Caco-2 (cell line): Measurements from ENCODE around the gene REEP3. TPM values are rescaled to one million over a fixed set of nuclear protein-coding genes. Genes with fewer than 3 reads are reported as not detected.

ENCODE experiments used
- Bru-seq: library from RNA; stranded (reverse); fragments of 400-500 nt; gene quantifications from one replicate; lab custom pipeline; 2021; lab: Mats Ljungman, UMichigan
- BruChase-seq, 2 experiments: library from RNA; stranded (reverse); fragments of 400-500 nt; gene quantifications; one replicate each; lab custom pipeline; 2021; lab: Mats Ljungman, UMichigan
- BruUV-seq: library from RNA; stranded (reverse); fragments of 400-500 nt; replicated peaks from 2 replicates; lab custom pipeline; 2021; lab: Mats Ljungman, UMichigan
- CTCF ChIA-PET: fragments of 300-600 bp; sonication (Branson Sonifier 250); formaldehyde crosslinking; loops from one replicate; lab custom pipeline; 2022; ENCODE audit warnings: antibody characterized with exemption; lab: Charles Lee
- POLR2A ChIA-PET: fragments of 300-600 bp; sonication (Branson Sonifier 250); formaldehyde crosslinking; loops from one replicate; lab custom pipeline; 2022; ENCODE audit warnings: antibody characterized with exemption; lab: Charles Lee
- DNase-seq, 2 experiments: peaks; one replicate each; pipeline versions ENCODE4 v3.0.0 to v3.0.0-alpha.2; 2020 to 2022
- H3K27me3 ChIP-seq: replicated peaks from 2 replicates; pipeline ENCODE4 v1.6.0; 2011; ENCODE audit warnings: low read length; ENCODE audit not compliant: control insufficient read depth, insufficient read depth
- H3K36me3 ChIP-seq: 2 replicates; pipeline ENCODE4 v1.5.1; 2011; ENCODE audit warnings: low read length; ENCODE audit not compliant: control insufficient read depth, insufficient read depth
- H3K4me1 ChIP-seq: fragments of 250-450 bp; sonication (Bioruptor Pico); 2 replicates; pipeline ENCODE4 v1.5.1; 2020; ENCODE audit warnings: mild to moderate bottlenecking
- H3K4me3 ChIP-seq: 2 replicates; pipeline ENCODE4 v1.5.1; 2011; ENCODE audit warnings: low read depth, mild to moderate bottlenecking, control low read depth, low read length
- H3K9me3 ChIP-seq: fragments of 250-450 bp; sonication (Bioruptor Pico); 2 replicates; pipeline ENCODE4 v1.5.1; 2020; ENCODE audit warnings: mild to moderate bottlenecking, moderate library complexity
- H3K27ac Mint-ChIP-seq: one replicate; pipeline ENCODE4 v1.8.0; 2022; ENCODE audit warnings: mixed read lengths; ENCODE audit not compliant: unreplicated experiment
- H3K27me3 Mint-ChIP-seq: one replicate; pipeline ENCODE4 v1.8.0; 2022; ENCODE audit warnings: mixed read lengths; ENCODE audit not compliant: insufficient read depth, unreplicated experiment
- H3K36me3 Mint-ChIP-seq: one replicate; pipeline ENCODE4 v1.8.0; 2022; ENCODE audit warnings: mild to moderate bottlenecking, mixed read lengths; ENCODE audit not compliant: insufficient read depth, unreplicated experiment
- H3K4me1 Mint-ChIP-seq: one replicate; pipeline ENCODE4 v1.8.0; 2022; ENCODE audit warnings: low read depth, mixed read lengths; ENCODE audit not compliant: unreplicated experiment
- H3K4me3 Mint-ChIP-seq: one replicate; pipeline ENCODE4 v1.8.0; 2022; ENCODE audit warnings: mild to moderate bottlenecking, moderate library complexity, mixed read lengths; ENCODE audit not compliant: unreplicated experiment
- H3K9me3 Mint-ChIP-seq: one replicate; pipeline ENCODE4 v1.8.0; 2022; ENCODE audit warnings: mixed read lengths; ENCODE audit not compliant: unreplicated experiment
- intact Hi-C: fragments of 100-400 bp; cut with micrococcal nuclease; formaldehyde crosslinking; loops from one replicate; pipeline ENCODE4 v1.10.0; 2022; ENCODE audit not compliant: unreplicated experiment
- long read RNA-seq: library from polyadenylated mRNA; stranded (forward); transcript quantifications from one replicate; pipeline ENCODE4 v2.0.0, GENCODE V29; 2022
- total RNA-seq: library from RNA; stranded (reverse); gene quantifications from 2 replicates; pipeline ENCODE4 v1.2.3, GENCODE V29; 2022
- TF ChIP-seq, protein P1 (sequence below), 2 experiments: fragments of 200-600 bp in 1 of 2; IDR thresholded peaks; 1 replicate in 1 of 2; 2 replicates in 1 of 2; pipeline versions ENCODE4 v1.5.1 to v1.8.0; 2011 to 2022; ENCODE audit warnings: antibody characterized with exemption in 1 of 2, control low read depth in 1 of 2, inconsistent platforms in 1 of 2, low read depth in 1 of 2, low read length in 1 of 2, mild to moderate bottlenecking in 1 of 2, moderate library complexity in 1 of 2; ENCODE audit not compliant: insufficient read depth in 1 of 2, severe bottlenecking in 1 of 2, unreplicated experiment in 1 of 2

The REEP3 gene, protein sequence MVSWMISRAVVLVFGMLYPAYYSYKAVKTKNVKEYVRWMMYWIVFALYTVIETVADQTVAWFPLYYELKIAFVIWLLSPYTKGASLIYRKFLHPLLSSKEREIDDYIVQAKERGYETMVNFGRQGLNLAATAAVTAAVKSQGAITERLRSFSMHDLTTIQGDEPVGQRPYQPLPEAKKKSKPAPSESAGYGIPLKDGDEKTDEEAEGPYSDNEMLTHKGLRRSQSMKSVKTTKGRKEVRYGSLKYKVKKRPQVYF
- total RNA-seq (56.6 and 66.4 TPM in 2 replicates), Bru-seq, nascent RNA (percentile 91 among the genes with signal in this experiment), BruChase-seq, experiment 1, labeled RNA remaining after a 2-hour chase (percentile 88 among the genes with signal in this experiment), BruChase-seq, experiment 2, labeled RNA remaining after a 6-hour chase (percentile 93 among the genes with signal in this experiment)
- long read RNA-seq, full-length matches to known transcripts = 72 of 94 reads
- long read RNA-seq, partial matches to known transcripts = 8 of 94 reads
- long read RNA-seq, other reads (novel, unspliced or antisense) = 14 of 94 reads

DNA sequence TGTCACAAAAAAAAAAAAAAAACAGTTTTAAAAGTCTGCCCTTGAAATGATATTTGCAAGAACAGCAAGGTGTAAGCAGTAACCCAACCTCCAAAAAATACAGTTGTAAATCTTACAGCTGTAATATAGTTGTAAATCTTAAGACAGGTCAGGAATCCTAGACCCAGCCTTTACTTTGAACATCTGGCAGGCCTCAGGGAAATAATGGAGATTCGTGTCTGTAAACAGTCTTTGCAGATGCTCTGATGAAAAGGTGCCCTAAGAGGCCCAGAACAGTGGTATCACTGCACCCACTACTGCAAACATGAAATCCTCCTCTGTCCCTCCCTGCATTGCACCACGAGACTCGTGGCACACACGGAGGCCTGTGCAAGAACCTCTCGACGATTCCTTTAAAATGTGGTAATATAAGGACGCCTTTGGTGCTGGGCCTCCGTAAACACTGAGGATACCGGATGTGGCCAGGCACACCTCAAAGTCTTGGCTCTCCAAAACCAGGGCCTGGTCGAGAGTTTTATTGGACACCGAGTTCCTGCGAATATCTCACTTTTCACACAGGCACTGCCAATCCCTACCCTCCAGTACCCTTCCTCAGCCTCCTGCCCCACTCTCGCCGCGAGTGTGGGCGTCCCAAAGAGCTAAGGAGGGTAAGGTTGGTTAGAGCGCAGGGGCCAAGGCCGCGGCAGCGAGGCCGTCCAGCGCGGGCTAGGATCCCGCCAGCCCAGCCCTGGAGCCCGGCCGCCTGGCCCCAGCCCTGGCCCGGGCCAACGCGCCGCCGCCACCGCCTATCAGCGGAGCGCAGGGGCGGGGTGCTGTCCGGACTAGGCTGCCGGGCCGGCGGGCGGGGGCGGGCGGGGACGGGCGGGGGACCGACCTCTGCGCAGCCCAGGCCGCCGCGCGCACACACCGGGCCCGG is at the start of gene REEP3:
Gene REEP3 (plus strand): TSS at position 902 of the 916 bp plus-strand sequence. CDS start 145 bp downstream, outside the sequence.
- ChIA-PET CTCF (interaction anchor here (0.5 to 2.2 kb wide), 2 partner anchors 64 to 199 kb away, joined by 5 to 6 read pairs; no protein-coding TSS in a partner anchor), POLR2A (interaction anchor here (1.0 to 1.1 kb wide), 2 partner anchors 13 to 200 kb away, joined by 3 to 4 read pairs; no protein-coding TSS in a partner anchor)
- H3K4me3 ChIP-seq = peak within 1 kb of the TSS; percentile 96
- peak within 1 kb of the TSS; percentile 92 for H3K27ac Mint-ChIP-seq
- no peaks in the 10 kb centered on the region for H3K9me3 ChIP-seq
- no peaks in the 10 kb centered on the region for H3K27me3 Mint-ChIP-seq
- no peaks in the 10 kb centered on the region for H3K27me3 ChIP-seq
- H3K36me3 ChIP-seq = 0 out of 2 replicates have a peak, but pooled peaks cover 1% of the 10 kb centered on the region
- intact Hi-C loops = loop anchor here (10.0 kb wide), 2 partner anchors 194 to 306 kb away; no protein-coding TSS in a partner anchor
- peaks cover 46% of the 10 kb centered on the region for H3K4me1 Mint-ChIP-seq
- H3K36me3 Mint-ChIP-seq = peaks cover 27% of the 10 kb centered on the region
- H3K4me1 ChIP-seq = peaks cover 24% of the 10 kb centered on the region
- peaks cover 11% of the 10 kb centered on the region for H3K9me3 Mint-ChIP-seq
- no TSS peak for BruUV-seq
- peak within 1 kb of the TSS; percentile 83 for H3K4me3 Mint-ChIP-seq
- TF ChIP-seq, protein P1, sequence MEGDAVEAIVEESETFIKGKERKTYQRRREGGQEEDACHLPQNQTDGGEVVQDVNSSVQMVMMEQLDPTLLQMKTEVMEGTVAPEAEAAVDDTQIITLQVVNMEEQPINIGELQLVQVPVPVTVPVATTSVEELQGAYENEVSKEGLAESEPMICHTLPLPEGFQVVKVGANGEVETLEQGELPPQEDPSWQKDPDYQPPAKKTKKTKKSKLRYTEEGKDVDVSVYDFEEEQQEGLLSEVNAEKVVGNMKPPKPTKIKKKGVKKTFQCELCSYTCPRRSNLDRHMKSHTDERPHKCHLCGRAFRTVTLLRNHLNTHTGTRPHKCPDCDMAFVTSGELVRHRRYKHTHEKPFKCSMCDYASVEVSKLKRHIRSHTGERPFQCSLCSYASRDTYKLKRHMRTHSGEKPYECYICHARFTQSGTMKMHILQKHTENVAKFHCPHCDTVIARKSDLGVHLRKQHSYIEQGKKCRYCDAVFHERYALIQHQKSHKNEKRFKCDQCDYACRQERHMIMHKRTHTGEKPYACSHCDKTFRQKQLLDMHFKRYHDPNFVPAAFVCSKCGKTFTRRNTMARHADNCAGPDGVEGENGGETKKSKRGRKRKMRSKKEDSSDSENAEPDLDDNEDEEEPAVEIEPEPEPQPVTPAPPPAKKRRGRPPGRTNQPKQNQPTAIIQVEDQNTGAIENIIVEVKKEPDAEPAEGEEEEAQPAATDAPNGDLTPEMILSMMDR (IDR thresholded peaks at IDR 0.05; ENCODE audit: insufficient read depth in 1 of 2, low read depth in 1 of 2, low read length in 1 of 2, severe bottlenecking in 1 of 2, unreplicated experiment in 1 of 2) = no peak
- peak; percentile 74 to 91 for DNase-seq

DNA sequence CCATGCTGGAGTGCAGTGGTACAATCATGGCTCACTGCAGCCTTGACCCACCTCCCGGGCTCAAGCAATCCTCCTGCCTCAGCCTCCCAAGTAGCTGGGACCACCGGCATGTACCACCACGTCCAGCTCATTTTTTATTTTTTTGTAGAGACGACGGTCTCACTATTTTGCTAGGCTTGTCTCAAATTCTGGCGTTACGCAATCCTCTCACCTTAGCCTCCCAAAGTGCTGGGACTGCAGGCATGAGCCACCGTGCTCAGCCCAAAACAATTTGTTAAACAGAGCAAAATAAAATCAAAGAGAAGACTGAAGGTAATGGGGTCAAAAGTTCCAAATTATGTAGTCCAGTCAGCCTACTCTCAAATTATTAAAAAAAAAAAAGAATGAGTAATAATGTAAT is 46.7 kb upstream of the REEP3 start:
- Mint-ChIP-seq H3K27me3 (no peaks in the 10 kb centered on the region), H3K4me1 (peaks cover 32% of the 10 kb centered on the region), H3K27ac (no peak overlapping the region), H3K4me3 (no peak overlapping the region), H3K9me3 (no peaks in the 10 kb centered on the region), H3K36me3 (no peaks in the 10 kb centered on the region)
- Histone ChIP-seq H3K4me3 (no peak overlapping the region), H3K4me1 (no peaks in the 10 kb centered on the region), H3K27me3 (no peaks in the 10 kb centered on the region), H3K36me3 (0 out of 2 replicates have a peak, but pooled peaks cover 3% of the 10 kb centered on the region), H3K9me3 (no peaks in the 10 kb centered on the region)
- no peak for DNase-seq
- TF ChIP-seq, protein P1 (IDR thresholded peaks at IDR 0.05; ENCODE audit: insufficient read depth in 1 of 2, low read depth in 1 of 2, low read length in 1 of 2, severe bottlenecking in 1 of 2, unreplicated experiment in 1 of 2) = no peak
- ChIA-PET CTCF (no interaction called here), POLR2A (no interaction called here)
- BruUV-seq = no TSS peak
- intact Hi-C loops = no loop called here
